GF-D8 (cell line): ENCODE results near the gene NCKAP5.

ENCODE experiments used
- DNase-seq: peaks from one replicate; lab custom pipeline; 2025; lab: John Stamatoyannopoulos, UW

The NCKAP5 gene

GRCh38 chr2:133574186-133574585 is 5.9 kb upstream of the NCKAP5 start:
- no peak for DNase-seq

GRCh38 chr2:133573491-133574162 is 5.4 kb upstream of the NCKAP5 start:
- DNase-seq: no peak

GRCh38 chr2:133571249-133571648 is 3.0 kb upstream of the NCKAP5 start:
- DNase-seq: no peak

DNA sequence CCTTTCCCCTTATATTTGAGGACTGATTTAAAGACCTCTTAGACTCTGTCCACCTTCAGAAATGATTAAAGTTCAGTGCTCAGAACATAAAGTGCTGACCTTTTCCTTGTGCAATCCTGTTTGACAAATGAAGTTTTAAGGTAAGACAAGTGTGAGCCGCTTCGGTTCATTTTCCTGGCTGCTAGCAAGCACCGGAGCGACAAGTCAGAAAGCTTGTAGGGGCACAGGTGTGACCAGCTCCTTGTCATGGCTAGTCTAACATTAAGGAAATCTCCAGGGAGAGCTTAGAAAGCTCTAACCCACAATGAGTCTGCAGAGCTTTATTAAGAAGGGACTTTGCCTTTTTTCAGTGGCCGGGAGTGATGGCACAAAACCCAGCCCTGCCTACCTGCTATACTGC is 2.3 kb upstream of the NCKAP5 start:
- no peak for DNase-seq

DNA sequence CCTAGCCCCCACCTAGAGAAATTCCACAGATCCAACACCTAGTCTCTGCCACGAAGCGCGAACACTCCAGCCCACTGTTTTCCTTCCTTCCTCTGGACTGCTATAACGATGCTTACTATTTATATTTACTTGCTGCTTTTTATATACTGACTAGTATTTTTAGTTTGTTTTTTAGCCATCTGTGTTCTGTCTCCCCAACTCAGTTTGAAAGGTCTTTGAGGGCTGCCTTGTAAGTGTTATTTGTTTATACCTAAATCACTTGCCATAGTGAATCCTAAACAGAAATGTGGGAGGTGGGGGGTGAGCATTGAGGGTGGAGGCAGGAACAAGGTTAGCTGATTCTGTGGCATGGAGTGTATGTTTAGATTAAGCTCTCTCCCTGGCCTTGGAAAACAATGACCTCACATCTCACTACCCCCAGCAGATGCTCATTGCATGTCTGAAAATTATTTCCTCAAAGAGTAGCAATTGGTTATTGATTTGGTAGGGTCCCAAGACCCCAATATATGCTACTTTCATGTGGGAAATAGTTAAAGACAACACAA is 1.1 kb upstream of the NCKAP5 start:
- no peak for DNase-seq

DNA sequence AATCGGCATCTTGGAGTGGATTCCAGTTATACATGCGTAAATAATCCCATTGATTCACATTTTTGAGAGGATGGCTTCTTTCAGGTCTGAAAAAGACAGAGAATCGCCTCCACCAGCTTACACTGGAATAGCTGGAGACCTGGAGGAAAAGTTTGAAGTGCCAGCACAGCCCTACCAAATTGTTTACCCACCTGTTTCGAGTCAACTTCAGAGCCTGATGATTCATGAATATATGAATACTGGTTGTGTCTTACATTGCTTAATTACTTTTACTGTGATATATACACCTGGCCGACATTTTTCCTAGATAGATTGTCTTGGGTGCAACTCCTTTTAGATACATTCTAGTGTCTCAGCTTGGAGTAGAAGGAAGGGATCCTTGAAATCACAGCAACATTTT is 335 bp upstream of the NCKAP5 start:
- DNase-seq: no peak

GRCh38 chr2:133562558-133562957 is 5.7 kb downstream of the NCKAP5 start:
- DNase-seq: no peak

DNA sequence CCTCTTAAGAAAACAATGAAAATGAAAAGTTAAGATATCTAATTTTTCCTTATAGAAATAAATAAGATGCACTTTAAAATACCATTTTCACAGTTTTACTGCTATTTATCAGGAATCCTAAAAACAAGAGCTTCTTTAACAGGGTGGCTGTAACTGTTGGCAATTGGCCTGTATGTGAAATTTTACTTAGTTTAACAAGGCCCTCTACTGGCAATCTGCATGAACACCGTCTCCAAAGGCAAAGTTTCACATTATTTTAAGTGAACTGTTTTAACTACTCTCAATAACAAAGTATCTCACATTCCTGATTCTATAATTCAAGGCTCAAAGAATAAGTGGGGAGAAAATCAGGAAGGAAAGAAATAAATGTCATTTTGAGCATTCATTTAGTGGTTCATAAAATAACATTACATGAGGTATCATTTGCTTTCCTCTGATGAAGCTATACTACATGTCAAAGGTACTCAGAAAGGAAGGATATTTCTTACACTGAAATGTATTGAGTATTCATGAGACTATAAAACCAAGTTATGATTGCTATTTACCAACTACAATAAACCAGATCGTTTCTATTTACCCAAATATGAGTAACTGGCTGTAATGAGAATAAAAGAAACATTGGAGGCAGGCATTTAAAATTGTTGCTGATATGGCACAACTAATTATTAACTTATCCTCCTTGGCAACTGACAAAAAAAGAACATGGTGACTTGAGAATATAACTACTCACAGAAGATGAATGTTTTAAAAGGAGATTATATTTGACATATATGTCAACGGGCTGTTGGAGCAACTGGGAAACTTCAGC is 7.0 kb downstream of the NCKAP5 start:
- no peak for DNase-seq

DNA sequence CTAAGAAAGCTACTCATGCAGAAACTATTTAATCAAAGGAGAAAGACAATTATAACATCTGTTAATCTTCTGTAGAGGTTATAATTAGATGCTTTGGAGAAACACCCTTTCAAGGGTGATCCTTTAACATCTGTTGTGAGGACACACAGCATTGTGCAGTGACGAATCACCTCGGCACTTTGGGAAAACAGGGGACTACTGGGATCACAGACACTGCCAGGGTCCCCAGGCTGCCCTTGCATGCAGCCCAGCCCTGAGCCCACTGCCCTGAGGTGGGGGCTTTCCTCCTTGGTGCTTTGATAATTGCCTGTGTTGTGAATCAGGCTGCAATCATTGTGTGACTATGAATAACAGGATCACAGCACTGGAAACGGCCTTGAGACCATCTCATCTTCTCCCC is 10.6 kb downstream of the NCKAP5 start:
- DNase-seq: no peak

- no peak for DNase-seq
These were observed 14.3 kb downstream of the NCKAP5 start for GRCh38 chr2:133553838-133554408.

GRCh38 chr2:133553251-133553650 is 15.0 kb downstream of the NCKAP5 start:
- no peak for DNase-seq

- DNase-seq: no peak
These were observed 15.4 kb downstream of the NCKAP5 start for GRCh38 chr2:133552821-133553220.

- no peak for DNase-seq
These were observed 26.5 kb downstream of the NCKAP5 start for GRCh38 chr2:133541797-133542196.

- no peak for DNase-seq
These were observed 26.9 kb downstream of the NCKAP5 start for GRCh38 chr2:133541376-133541775.

DNA sequence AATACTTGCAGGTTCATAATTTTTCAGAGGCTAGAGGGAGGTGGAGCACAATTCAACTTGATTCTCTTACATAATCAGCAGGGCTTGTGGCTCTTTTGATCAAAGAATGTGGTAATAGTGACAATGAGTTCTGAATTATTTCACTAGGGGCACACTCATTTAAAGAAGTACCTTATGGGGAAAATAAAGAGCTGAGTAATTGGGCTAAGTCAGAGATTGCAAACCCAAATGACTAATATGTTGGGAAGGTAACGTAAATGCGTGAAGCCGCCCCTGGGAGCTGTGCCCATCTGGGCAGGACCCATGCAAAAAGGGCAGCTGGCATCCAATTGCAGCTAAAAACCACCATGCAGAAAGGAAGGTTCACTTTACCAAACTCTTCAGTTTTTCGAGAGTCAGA is 35.3 kb downstream of the NCKAP5 start:
- no peak for DNase-seq

GRCh38 chr2:133531382-133531781 is 36.9 kb downstream of the NCKAP5 start:
- DNase-seq: no peak

DNA sequence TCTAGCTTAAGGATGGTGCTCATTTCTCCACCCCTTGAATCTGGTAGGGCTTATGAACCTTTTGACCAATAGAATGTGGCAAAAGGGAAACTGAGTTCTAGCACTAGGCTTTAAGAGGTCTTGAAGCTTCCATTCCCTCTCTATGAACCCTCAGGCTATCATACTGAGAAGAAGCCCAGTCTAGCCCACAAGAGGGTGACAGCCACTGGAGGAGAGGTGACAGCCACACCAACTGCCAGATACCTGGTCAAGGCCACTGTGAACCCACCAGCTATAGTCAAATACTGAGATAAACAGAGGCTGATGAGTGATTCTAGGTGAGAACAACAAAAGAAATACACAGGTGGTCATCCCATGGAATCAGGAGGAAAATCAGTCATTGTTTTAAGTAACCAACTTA is 37.6 kb downstream of the NCKAP5 start:
- no peak for DNase-seq

DNA sequence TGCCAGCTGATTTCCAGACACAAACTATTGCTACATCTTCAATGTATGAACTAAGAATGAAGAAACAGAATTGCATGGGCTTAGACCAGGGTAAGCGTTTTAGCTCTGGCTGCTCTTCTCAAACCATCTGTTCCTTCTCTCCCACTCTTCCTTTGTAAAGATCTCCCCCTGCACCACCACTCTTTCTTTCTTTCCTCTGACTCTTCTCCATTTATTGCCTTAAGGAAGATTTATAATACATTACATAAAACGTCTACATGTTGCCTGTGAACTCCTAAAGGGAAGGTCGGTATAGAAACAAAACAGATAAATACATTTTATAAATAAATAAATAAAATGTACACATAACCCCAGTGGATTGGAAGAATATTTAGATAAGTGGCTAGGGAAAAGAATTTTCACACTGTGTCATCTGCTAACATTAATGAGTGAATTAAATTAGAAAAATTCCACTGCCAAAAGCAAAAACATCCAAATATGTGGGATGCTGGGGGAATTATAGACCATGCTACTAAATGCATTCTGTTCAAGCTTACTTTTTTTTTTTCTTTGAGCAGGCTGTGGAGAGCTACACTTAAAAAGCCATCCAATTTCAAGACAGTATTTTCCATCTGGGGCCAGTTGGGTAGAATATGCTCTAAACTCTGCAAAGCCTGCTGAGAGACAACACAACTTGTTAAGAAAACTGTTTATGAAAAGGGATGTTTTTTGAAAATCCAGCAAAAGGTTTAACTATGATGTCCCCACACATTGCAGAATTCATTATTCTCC is 41.5 kb downstream of the NCKAP5 start:
- DNase-seq: no peak

DNA sequence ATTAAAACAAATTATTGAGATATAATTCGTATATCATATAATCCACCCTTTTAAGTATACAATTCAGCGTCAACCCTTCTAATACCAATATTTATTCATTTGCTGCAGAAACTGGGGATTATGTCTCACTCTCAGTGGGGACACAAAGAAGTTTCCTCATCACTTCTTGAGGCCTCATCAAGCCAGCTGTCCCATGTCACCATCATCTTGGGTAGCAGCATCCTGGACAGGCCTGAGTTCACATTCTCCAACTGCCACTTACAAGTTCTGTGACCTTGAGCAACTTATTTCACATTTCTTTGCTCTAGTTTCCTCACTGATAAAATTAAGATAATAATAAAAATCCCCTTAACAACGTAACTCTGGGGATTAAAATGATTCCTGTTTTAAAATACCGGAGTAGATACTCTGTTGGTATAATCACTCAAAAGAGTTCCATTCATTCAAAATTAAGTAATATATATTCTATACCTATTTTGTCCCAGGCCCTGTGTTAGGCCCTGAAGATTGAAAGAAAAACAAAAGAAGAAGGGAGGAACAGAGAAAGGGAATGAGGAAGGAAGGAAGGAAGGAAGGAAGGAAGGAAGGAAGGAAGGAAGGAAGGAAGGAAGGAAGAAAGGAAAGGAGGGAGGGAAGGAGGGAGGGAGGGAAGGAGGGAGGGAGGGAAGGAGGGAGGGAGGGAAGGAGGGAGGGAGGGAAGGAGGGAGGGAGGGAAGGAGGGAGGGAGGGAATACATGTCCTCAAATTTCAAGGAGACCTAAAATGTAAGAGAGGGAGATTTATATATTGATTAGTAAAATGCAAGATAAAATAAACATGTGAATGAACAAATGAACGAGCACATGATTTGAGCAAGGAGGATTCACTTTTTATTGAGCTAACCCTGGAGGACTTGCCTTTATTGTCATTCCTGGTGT is 42.4 kb downstream of the NCKAP5 start:
- DNase-seq: no peak

DNA sequence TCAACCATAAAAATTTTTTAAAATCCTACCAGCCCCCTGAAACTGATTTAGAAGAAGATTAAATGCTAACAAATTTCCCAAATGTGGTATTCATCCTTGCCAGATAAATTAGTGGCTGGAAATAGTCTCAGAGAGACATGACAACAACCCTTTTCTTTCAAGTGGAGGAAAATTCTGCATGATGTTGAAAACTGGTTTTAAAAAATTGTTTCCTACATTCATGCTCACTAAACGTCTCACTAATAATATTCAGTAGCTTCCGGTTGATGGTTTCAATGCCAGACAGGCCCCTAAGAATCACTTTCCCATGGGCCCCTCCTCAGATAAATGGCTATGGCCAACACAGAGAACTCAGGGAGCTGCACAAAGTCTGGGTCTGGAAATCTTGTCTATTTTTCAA is 43.2 kb downstream of the NCKAP5 start:
- no peak for DNase-seq

GRCh38 chr2:133523406-133523805 is 44.9 kb downstream of the NCKAP5 start:
- no peak for DNase-seq
